HFFc6 (cell line): Measurements from ENCODE around the gene FOXO1. TPM values are rescaled to one million over a fixed set of nuclear protein-coding genes. Genes with fewer than 3 reads are reported as not detected.

ENCODE experiments used
- DNase-seq: peaks from one replicate; pipeline ENCODE4 v3.0.0-alpha.2; 2018
- H3K27ac Mint-ChIP-seq: 2 replicates; pipeline ENCODE4 v1.8.0; 2020; ENCODE audit warnings: mild to moderate bottlenecking, mixed read lengths
- H3K27me3 Mint-ChIP-seq: 2 replicates; pipeline ENCODE4 v1.8.0; 2021; ENCODE audit warnings: mild to moderate bottlenecking, moderate library complexity, mixed read lengths; ENCODE audit not compliant: insufficient read depth
- H3K36me3 Mint-ChIP-seq: 2 replicates; pipeline ENCODE4 v1.8.0; 2021; ENCODE audit warnings: low read depth, mixed read lengths
- H3K4me1 Mint-ChIP-seq: 2 replicates; pipeline ENCODE4 v1.8.0; 2020; ENCODE audit warnings: low read depth, mixed read lengths
- H3K4me3 Mint-ChIP-seq: 2 replicates; pipeline ENCODE4 v1.8.0; 2020; ENCODE audit warnings: mild to moderate bottlenecking, moderate library complexity, mixed read lengths
- H3K9me3 Mint-ChIP-seq: 2 replicates; pipeline ENCODE4 v1.8.0; 2020; ENCODE audit warnings: mild to moderate bottlenecking, mixed read lengths
- CTCF ChIP-seq: fragments of 200-600 bp; sonication (generic); IDR thresholded peaks from 2 replicates; pipeline ENCODE4 v1.5.0; 2021; ENCODE audit warnings: antibody characterized with exemption, mild to moderate bottlenecking
- total RNA-seq, 6 experiments: library from RNA; stranded (reverse); fragmentation: NEBNext Ultra II Directional; extraction: Animal tissue kit (Norgen Biotek cat#: 25700); gene quantifications; 2 replicates in 1 of 6; 3 replicates in 5 of 6; pipeline ENCODE4 v1.2.3, GENCODE V29; 2021

The FOXO1 gene
- total RNA-seq, 6 experiments from 2014 or later = 0.48 to 1.1 (median 0.63) TPM

GRCh38 chr13:40546047-40546446 lies 120.4 kb downstream of the FOXO1 start:
- H3K36me3 Mint-ChIP-seq = no peaks in the 10 kb centered on the region
- H3K27ac Mint-ChIP-seq = no peak overlapping the region
- H3K27me3 Mint-ChIP-seq = peaks cover 5% of the 10 kb centered on the region; the same call in 1 of the 2 replicates
- H3K4me1 Mint-ChIP-seq = no peaks in the 10 kb centered on the region
- no peak for TF ChIP-seq CTCF
- no peaks in the 10 kb centered on the region for H3K9me3 Mint-ChIP-seq
- DNase-seq = no peak
- no peak overlapping the region for H3K4me3 Mint-ChIP-seq

GRCh38 chr13:40540328-40541044 lies 126.0 kb downstream of the FOXO1 start:
- 0 out of 2 replicates have a peak overlapping the region, but pooled peaks have one; percentile 17 for H3K27ac Mint-ChIP-seq
- DNase-seq = peak; percentile 60
- no peaks in the 10 kb centered on the region for H3K36me3 Mint-ChIP-seq
- no peak for TF ChIP-seq CTCF
- no peak overlapping the region for H3K4me3 Mint-ChIP-seq
- no peaks in the 10 kb centered on the region for H3K9me3 Mint-ChIP-seq
- H3K4me1 Mint-ChIP-seq = peaks cover 16% of the 10 kb centered on the region
- no peaks in the 10 kb centered on the region; the same call in 1 of the 2 replicates for H3K27me3 Mint-ChIP-seq

GRCh38 chr13:40539576-40540327 lies 126.7 kb downstream of the FOXO1 start:
- Mint-ChIP-seq H3K4me3 (no peak overlapping the region), H3K27me3 (no peaks in the 10 kb centered on the region; the same call in 1 of the 2 replicates), H3K9me3 (no peaks in the 10 kb centered on the region), H3K36me3 (no peaks in the 10 kb centered on the region), H3K27ac (no peak overlapping the region), H3K4me1 (peaks cover 16% of the 10 kb centered on the region)
- TF ChIP-seq CTCF = no peak
- no peak for DNase-seq

- no peak for DNase-seq
- Mint-ChIP-seq H3K4me1 (peaks cover 16% of the 10 kb centered on the region), H3K27ac (no peak overlapping the region)
These were observed 129.1 kb downstream of the FOXO1 start for GRCh38 chr13:40537146-40537895.

More at GRCh38 chr13:40537146-40537895, 129.1 kb downstream of the FOXO1 start:
- no peaks in the 10 kb centered on the region; the same call in 1 of the 2 replicates for H3K27me3 Mint-ChIP-seq
- H3K9me3 Mint-ChIP-seq = peaks cover 2% of the 10 kb centered on the region; the same call in 1 of the 2 replicates
- TF ChIP-seq CTCF = no peak
- H3K4me3 Mint-ChIP-seq = no peak overlapping the region
- H3K36me3 Mint-ChIP-seq = no peaks in the 10 kb centered on the region
